ENCODE measurements around the gene HECW1.
"Not testable (repeated sequence)": the region's sequence is repeated elsewhere in the genome, so short reads cannot be mapped to it uniquely, and the experiment has no call there.

The HECW1 gene

GRCh38 chr7:43481902-43482678, 369.6 kb downstream of the HECW1 start:
- no peak for DNase-seq

DNA sequence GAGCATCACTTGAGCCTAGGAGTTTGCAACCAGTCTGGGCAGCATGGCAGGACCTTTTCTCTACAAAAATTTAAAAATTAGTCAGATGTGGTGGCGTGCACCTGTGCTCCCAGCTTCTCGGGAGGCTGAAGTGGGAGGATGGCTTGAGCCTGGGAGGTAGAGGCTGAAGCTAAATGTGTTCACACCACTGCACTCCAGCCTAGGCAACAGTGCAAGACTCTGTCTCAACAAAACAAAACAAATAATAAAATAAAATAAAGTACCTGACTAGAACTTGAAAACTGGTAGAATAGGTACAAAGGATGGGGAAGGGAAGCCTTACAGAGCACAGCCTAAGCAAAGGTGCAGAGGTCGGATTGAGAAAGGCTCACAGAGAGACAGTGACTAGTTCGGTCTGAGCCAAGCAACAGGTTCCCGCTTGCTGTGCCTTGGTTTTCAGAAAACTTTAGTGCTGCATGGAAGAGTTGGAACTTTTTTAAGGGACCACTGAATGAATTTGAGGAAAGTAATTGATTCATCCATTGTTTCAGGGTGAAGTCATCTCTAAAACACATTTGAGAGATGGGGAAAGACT, 370.3 kb downstream of the HECW1 start:
- no peak for DNase-seq

- DNase-seq, result no peak
Observed at GRCh38 chr7:43484678-43485395, 372.4 kb downstream of the HECW1 start.

DNA sequence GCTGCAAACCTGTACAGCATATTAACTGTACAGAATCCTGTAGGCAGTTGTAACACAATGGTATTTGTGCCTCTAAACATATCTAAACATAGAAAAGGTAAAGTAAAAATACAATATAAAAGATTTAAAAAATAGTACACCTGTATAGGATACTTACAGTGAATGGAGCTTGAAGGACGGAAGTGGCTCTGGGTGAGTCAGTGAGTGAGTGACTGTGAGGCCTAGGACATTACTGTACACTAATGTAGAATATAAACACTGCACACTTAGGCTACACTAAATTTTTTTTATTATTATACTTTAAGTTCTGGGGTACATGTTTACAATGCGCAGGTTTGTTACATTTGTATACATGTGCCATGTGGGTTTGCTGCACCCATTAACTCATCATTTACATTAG, 373.1 kb downstream of the HECW1 start:
- no peak for DNase-seq

GRCh38 chr7:43486008-43486407, 373.6 kb downstream of the HECW1 start:
- not testable (repeated sequence) for DNase-seq

- no peak for DNase-seq
Observed at GRCh38 chr7:43486634-43487033, 374.2 kb downstream of the HECW1 start.

GRCh38 chr7:43487731-43488073, 375.3 kb downstream of the HECW1 start:
- no peak for DNase-seq

GRCh38 chr7:43489257-43489656, 376.8 kb downstream of the HECW1 start:
- DNase-seq, result no peak

GRCh38 chr7:43490016-43490415, 377.6 kb downstream of the HECW1 start:
- DNase-seq, result no peak

DNA sequence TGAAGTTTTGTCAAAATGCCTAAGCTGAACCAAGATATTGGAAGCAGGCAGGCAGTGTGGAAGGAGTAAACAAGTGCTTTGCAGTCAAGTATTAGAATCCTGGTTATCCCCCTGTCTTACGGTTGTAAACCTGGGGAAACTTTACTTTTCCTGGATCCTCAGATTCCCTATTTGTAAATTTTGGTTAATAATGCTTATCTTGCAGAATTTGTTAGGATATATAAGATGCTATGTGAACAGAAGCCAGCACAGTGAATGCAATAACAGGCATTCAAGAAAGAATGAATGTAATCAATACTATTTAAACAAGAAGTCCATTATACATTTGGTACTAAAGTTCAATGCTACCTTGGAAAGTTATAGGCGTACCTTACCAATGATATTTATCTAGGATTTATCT, 378.7 kb downstream of the HECW1 start:
- DNase-seq, result no peak

GRCh38 chr7:43491984-43492383, 379.5 kb downstream of the HECW1 start:
- DNase-seq, result no peak

GRCh38 chr7:43492896-43493295, 380.4 kb downstream of the HECW1 start:
- no peak for DNase-seq

- DNase-seq, result no peak
Observed at GRCh38 chr7:43495572-43495971, 383.1 kb downstream of the HECW1 start.

GRCh38 chr7:43496596-43496995, 384.1 kb downstream of the HECW1 start:
- DNase-seq, result no peak

DNA sequence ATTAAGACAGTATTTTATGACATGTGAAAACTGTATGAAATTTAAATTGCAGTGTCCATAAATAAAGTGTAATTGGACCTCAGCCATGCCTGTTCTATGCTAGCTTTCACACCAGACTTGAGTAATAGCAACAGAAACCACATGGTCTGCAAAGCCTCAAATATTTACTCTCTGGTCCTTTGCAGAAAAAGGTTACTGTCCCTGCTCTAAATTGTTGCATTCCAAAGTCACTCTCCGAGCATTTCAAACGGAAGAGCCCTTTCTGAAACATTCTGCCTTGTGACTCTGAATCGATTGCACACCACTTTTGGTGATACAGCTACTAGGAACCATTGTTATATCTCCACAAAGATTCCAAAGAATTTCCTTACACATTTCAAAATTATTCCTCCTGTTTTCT, 389.4 kb downstream of the HECW1 start:
- no peak for DNase-seq

- DNase-seq, result no peak
Observed at GRCh38 chr7:43502941-43503340, 390.5 kb downstream of the HECW1 start.

GRCh38 chr7:43505412-43505811, 393.0 kb downstream of the HECW1 start:
- no peak for DNase-seq

GRCh38 chr7:43506460-43506859, 394.0 kb downstream of the HECW1 start:
- no peak for DNase-seq

DNA sequence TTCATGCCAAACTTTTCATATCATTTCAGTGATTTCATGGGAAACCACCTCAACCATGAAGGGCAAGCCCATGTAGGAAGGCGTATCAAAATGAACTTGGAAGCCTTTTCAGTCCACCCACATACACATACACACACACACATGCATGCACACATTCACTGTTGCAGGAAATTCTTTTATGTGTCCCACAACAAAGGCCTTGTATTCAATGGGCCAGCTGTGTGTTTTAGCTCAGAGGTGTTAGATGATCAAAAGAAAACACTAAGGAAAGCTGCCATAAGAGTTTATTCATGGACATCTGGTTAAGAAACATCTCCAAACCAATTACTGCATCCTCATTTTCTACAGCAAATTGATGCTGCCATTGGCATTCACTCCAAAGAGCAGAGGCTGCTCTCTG, 396.0 kb downstream of the HECW1 start:
- no peak for DNase-seq

- no peak for DNase-seq
Observed at GRCh38 chr7:43509906-43510305, 397.5 kb downstream of the HECW1 start.

- no peak for DNase-seq
Observed at GRCh38 chr7:43511029-43511428, 398.6 kb downstream of the HECW1 start.

DNA sequence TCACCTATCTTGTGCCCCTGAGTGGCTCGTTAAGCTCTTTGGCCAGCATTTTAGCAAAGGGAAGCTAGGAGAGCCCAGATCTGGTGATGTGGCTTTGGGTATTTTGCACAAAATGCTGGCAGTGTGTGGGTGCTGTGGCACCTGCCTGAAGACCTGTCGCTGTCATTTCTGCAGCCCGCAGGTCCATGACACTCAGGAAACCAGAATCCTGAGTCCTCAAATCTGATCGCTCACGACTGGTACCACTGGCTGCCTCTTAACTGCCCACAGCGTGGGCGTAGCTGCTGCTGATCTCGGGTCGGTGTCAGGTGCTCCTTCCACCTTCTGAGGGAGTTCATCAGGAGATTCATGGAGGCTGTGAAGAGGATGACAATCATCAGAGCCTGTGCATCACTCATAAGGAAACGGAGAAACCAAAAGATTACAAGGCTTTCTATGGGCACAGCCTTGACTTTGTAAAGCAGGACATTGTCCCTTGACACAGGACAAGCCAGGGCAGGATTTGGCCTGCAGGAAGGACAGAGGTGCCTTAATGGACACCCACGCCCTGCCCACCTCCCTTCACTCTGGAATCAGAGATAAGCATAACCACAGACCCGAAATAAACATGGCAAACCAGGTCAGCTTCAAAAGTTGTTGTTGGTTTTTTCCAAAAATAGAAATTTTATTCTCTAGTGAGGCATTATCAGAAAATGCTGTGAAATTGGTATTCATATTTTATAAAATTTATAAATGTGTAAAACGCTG, 399.5 kb downstream of the HECW1 start:
- no peak for DNase-seq

- no peak for DNase-seq
Observed at GRCh38 chr7:43513251-43513650, 400.8 kb downstream of the HECW1 start.
